ENCODE data around the gene ACACA. TPM values are rescaled to one million over a fixed set of nuclear protein-coding genes. Genes with fewer than 3 reads are reported as not detected.

The ACACA gene
- total RNA-seq, 1 donor from 2014 or later: 44.8 TPM

DNA sequence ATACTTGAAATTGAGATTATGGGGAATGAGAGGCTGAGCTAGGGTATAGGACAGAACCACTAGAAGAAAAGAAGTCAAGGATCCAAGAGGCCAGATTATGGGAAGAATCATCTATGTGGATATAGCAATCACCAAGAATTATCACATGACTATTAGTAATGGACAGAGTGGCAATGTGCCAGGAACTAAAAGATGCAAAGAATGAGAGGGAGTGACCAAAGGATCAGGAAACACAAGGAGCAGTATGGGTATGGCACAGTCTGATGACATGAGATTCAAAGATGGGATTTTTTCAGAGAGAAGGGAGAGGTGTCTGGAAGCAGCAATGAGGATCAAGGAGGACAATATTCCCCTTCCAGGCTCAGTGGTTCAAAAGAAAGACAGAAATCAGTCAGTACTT lies 245.7 kb downstream of the ACACA start:
- Histone ChIP-seq H3K27me3 (ENCODE audit: control insufficient read depth, insufficient read depth, low read length) (no peaks in the 10 kb centered on the region), H3K4me3 (ENCODE audit: low read depth, low read length) (no peak overlapping the region), H3K36me3 (ENCODE audit: control insufficient read depth, insufficient read depth, low read length) (peaks cover 5% of the 10 kb centered on the region)
- FAIRE-seq (no peak), DNase-seq (ENCODE audit: low read depth) (peak; percentile 83)
- TF ChIP-seq, protein P1, sequence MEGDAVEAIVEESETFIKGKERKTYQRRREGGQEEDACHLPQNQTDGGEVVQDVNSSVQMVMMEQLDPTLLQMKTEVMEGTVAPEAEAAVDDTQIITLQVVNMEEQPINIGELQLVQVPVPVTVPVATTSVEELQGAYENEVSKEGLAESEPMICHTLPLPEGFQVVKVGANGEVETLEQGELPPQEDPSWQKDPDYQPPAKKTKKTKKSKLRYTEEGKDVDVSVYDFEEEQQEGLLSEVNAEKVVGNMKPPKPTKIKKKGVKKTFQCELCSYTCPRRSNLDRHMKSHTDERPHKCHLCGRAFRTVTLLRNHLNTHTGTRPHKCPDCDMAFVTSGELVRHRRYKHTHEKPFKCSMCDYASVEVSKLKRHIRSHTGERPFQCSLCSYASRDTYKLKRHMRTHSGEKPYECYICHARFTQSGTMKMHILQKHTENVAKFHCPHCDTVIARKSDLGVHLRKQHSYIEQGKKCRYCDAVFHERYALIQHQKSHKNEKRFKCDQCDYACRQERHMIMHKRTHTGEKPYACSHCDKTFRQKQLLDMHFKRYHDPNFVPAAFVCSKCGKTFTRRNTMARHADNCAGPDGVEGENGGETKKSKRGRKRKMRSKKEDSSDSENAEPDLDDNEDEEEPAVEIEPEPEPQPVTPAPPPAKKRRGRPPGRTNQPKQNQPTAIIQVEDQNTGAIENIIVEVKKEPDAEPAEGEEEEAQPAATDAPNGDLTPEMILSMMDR (IDR thresholded peaks at IDR 0.05; ENCODE audit: insufficient read depth, low read length, severe bottlenecking): no peak

DNA sequence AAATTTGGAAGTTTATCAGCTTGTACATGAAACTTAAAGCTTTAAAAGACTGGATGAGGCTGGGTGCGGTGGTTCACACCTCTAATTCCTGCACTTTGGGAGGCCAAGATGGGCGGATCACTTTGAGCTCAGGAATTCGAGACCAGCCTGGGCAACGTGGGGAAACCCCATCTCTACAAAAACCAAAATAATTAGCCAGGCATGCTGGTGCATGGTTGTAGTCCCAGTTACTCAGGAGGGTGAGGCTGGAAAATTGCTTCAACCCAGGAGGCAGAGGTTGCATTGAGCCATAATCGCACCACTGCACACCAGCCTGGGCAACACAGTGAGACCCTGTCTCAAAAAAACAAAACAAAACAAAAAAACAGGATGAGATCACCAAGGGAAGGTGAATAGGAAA lies 248.3 kb downstream of the ACACA start:
- FAIRE-seq: no peak
- TF ChIP-seq, protein P1 (IDR thresholded peaks at IDR 0.05; ENCODE audit: insufficient read depth, low read length, severe bottlenecking): no peak
- no peak overlapping the region for H3K4me3 ChIP-seq (ENCODE audit: low read depth, low read length)
- H3K36me3 ChIP-seq (ENCODE audit: control insufficient read depth, insufficient read depth, low read length): peaks cover 2% of the 10 kb centered on the region
- H3K27me3 ChIP-seq (ENCODE audit: control insufficient read depth, insufficient read depth, low read length): no peaks in the 10 kb centered on the region
- peak; percentile 67 for DNase-seq (ENCODE audit: low read depth)

DNA sequence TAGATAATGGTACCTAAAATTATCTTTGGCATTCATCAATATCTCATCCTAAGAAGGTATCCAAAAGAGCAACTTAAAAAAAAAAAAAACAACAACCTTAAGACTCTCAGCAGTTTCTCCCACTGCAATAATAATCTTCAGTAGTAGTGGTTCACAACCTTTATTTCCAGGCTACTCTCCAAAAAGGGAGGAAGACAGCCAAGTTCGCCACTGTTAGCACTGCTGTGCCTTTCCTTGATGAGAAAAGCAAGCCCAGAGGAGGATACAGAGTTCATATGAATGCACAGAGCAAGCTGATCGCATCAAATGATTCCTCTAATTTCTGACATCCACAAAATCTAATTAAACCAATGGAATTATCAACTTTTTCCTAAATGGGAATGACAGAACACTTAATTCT lies 258.5 kb downstream of the ACACA start:
- Histone ChIP-seq H3K4me3 (ENCODE audit: low read depth, low read length) (no peak overlapping the region), H3K36me3 (ENCODE audit: control insufficient read depth, insufficient read depth, low read length) (no peaks in the 10 kb centered on the region), H3K27me3 (ENCODE audit: control insufficient read depth, insufficient read depth, low read length) (no peaks in the 10 kb centered on the region)
- FAIRE-seq (no peak), DNase-seq (ENCODE audit: low read depth) (no peak)
- TF ChIP-seq, protein P1 (IDR thresholded peaks at IDR 0.05; ENCODE audit: insufficient read depth, low read length, severe bottlenecking): no peak

DNA sequence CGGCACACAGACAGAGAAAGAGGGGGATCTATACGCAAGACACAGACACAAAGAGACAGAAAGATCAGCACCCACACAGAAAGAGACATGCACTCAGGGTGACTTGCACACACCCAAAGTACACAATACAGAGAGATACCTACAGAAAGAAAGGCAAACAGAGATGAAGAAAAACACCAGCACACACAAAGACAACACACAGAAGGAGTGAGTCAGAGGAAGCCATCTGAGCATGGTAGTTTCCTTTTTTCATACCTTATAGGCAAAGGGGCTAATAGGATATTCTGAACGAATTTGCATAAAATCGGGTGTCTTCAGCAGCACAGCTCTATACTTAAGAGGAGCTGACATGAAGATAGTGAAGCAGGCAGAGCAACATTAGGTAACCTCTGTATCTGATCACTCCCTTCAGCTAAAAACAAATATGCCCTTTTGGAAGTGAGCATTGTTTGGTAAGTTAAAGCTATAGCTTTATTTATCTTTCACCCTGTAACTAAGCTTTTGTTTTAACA lies 259.3 kb downstream of the ACACA start:
- TF ChIP-seq, protein P1 (IDR thresholded peaks at IDR 0.05; ENCODE audit: insufficient read depth, low read length, severe bottlenecking): no peak
- no peaks in the 10 kb centered on the region for H3K27me3 ChIP-seq (ENCODE audit: control insufficient read depth, insufficient read depth, low read length)
- H3K36me3 ChIP-seq (ENCODE audit: control insufficient read depth, insufficient read depth, low read length): no peaks in the 10 kb centered on the region
- FAIRE-seq (no peak), DNase-seq (ENCODE audit: low read depth) (peak; percentile 72)
- H3K4me3 ChIP-seq (ENCODE audit: low read depth, low read length): no peak overlapping the region

DNA sequence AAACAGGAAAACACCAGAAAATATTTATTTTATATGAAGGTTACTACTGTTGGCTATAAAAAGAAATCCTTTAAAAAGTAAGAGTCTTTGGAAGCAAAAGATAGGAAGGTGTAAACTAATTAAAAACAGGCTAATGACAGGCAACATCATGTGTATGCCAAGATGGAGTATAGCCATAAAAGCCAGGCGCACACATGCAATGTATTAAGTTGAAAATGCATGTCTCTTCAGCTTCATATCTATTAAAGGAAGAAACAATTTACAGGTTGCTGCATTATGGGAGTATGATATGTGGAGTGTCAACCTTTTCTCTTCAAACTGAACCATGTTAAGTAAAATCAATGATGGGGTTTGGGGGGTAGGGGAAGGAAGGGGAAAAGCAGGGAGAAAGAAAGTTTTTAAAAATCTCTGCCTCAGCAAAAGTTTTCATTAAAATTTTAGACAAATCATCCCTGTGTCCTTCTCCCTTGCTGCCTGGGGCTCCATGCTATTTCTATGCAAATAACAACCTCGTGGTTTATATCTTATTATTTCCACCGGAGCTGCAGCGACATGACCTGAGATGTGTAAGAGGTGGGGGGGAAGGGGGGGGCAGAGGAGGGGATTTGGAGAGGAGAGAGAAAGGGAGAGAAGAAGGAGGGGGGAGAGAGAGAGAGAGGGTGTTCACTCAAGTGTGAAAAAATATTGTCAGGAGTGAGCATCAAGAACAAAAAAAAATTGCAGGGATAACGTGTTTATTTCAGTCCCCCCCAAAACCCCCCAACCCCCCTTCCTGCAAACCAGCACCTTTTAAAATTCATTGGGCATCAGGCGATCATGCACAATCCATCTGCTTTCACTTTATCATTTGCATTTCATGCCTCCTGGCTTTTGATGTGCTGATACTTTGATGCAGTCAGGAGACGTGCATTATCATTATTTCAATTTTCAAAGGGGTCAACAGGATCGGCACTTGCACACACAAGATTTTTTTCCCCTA lies 260.3 kb downstream of the ACACA start:
- no peak for DNase-seq (ENCODE audit: low read depth)
- no peaks in the 10 kb centered on the region for H3K27me3 ChIP-seq (ENCODE audit: control insufficient read depth, insufficient read depth, low read length)
- no peak for FAIRE-seq
- no peaks in the 10 kb centered on the region for H3K36me3 ChIP-seq (ENCODE audit: control insufficient read depth, insufficient read depth, low read length)
- no peak overlapping the region for H3K4me3 ChIP-seq (ENCODE audit: low read depth, low read length)
- TF ChIP-seq, protein P1 (IDR thresholded peaks at IDR 0.05; ENCODE audit: insufficient read depth, low read length, severe bottlenecking): no peak

Measured in bronchial epithelial cell (primary cell).